Keratinocyte (primary cell): Measurements from ENCODE around the gene CDK15. TPM values are rescaled to one million over a fixed set of nuclear protein-coding genes. Genes with fewer than 3 reads are reported as not detected.

Source experiments
- DNase-seq: peaks from one replicate; pipeline ENCODE4 v3.0.0-alpha.2; 2011; ENCODE audit warnings: low read depth, missing footprints, low spot score
- FAIRE-seq: peaks from 2 replicates; lab custom pipeline; 2011; peaks lifted over from hg19 to GRCh38; lab: Jason Lieb, UNC
- H2AFZ ChIP-seq: 2 replicates; pipeline ENCODE4 v1.6.0; 2012; ENCODE audit warnings: low read length, control low read depth, inconsistent platforms; ENCODE audit not compliant: control insufficient read depth
- H3K27ac ChIP-seq: 2 replicates; pipeline ENCODE4 v1.5.1; 2011; ENCODE audit warnings: low read length; ENCODE audit not compliant: control insufficient read depth, insufficient read depth
- H3K27me3 ChIP-seq: 3 replicates; pipeline ENCODE4 v1.6.0; 2011; ENCODE audit warnings: low read length; ENCODE audit not compliant: control insufficient read depth, insufficient read depth; ENCODE audit errors: extremely low read depth
- H3K36me3 ChIP-seq, 2 experiments: 2 replicates in 1 of 2; 3 replicates in 1 of 2; pipeline ENCODE4 v1.5.1; 2011; ENCODE audit warnings: low read length in 2 of 2, mild to moderate bottlenecking in 1 of 2; ENCODE audit not compliant: control insufficient read depth in 2 of 2, insufficient read depth in 2 of 2; ENCODE audit errors: extremely low read depth in 1 of 2
- H3K4me1 ChIP-seq: 3 replicates; pipeline ENCODE4 v1.5.1; 2011; ENCODE audit warnings: low read length; ENCODE audit not compliant: control insufficient read depth, insufficient read depth; ENCODE audit errors: extremely low read depth
- H3K4me2 ChIP-seq: 3 replicates; pipeline ENCODE4 v1.6.0; 2011; ENCODE audit warnings: low read depth, low read length; ENCODE audit not compliant: control insufficient read depth, insufficient read depth; ENCODE audit errors: extremely low read depth
- H3K4me3 ChIP-seq, 3 experiments: fragments of 200-600 bp in 1 of 3; sonication (generic) in 1 of 3; 2 replicates in 2 of 3; 3 replicates in 1 of 3; pipeline ENCODE4 v1.5.1; 2011 to 2016; ENCODE audit warnings: low read length in 3 of 3, mild to moderate bottlenecking in 3 of 3, control low read depth in 2 of 3, inconsistent platforms in 1 of 3, low read depth in 1 of 3, mixed read lengths in 1 of 3, mixed run types in 1 of 3, moderate library complexity in 1 of 3; ENCODE audit not compliant: control insufficient read depth in 2 of 3, insufficient read depth in 2 of 3; ENCODE audit errors: extremely low read depth in 1 of 3
- H3K79me2 ChIP-seq: 2 replicates; pipeline ENCODE4 v1.6.0; 2012; ENCODE audit warnings: low read length; ENCODE audit not compliant: control insufficient read depth, insufficient read depth
- H3K9ac ChIP-seq: 3 replicates; pipeline ENCODE4 v1.6.0; 2011; ENCODE audit warnings: low read length; ENCODE audit not compliant: control insufficient read depth, insufficient read depth; ENCODE audit errors: extremely low read depth
- H3K9me1 ChIP-seq: 3 replicates; pipeline ENCODE4 v1.6.0; 2011; ENCODE audit warnings: low read length; ENCODE audit not compliant: control insufficient read depth, insufficient read depth; ENCODE audit errors: extremely low read depth
- H3K9me3 ChIP-seq: 2 replicates; pipeline ENCODE4 v1.5.1; 2012; ENCODE audit warnings: low read depth, low read length; ENCODE audit not compliant: control insufficient read depth
- H4K20me1 ChIP-seq: 3 replicates; pipeline ENCODE4 v1.6.0; 2011; ENCODE audit warnings: low read length; ENCODE audit not compliant: control insufficient read depth, insufficient read depth; ENCODE audit errors: extremely low read depth
- CTCF ChIP-seq, 3 experiments: IDR thresholded peaks in 1 of 3; conservative IDR thresholded peaks in 1 of 3; optimal IDR thresholded peaks in 1 of 3; 2 replicates in 2 of 3; 3 replicates in 1 of 3; pipeline versions ENCODE3 to v1.5.1; 2011; ENCODE audit warnings: low read length in 3 of 3, mild to moderate bottlenecking in 3 of 3, moderate library complexity in 2 of 3, control low read depth in 1 of 3, inconsistent platforms in 1 of 3; ENCODE audit not compliant: insufficient read depth in 2 of 3; ENCODE audit errors: extremely low read depth in 1 of 3
- EZH2 ChIP-seq: IDR thresholded peaks from one replicate; pipeline ENCODE4 v1.6.1; 2012; ENCODE audit warnings: inconsistent platforms, mild to moderate bottlenecking, low read length, moderate library complexity
- dilution Hi-C: fragments of 300-500 bp; cut with MboI; formaldehyde crosslinking; loops from one replicate; pipeline ENCODE4 v1.7.0; 2020; ENCODE audit warnings: low sequenced_read_pairs; ENCODE audit not compliant: extremely low pct_ligation_motif_present
- polyA minus RNA-seq, 3 experiments: library from RNA; depleted of rRNA, polyadenylated mRNA; stranded (reverse); fragments of >200 nt; gene quantifications; 1 replicate in 1 of 3; 2 replicates in 1 of 3; 3 replicates in 1 of 3; pipeline ENCODE4 v1.2.3, GENCODE V29; 2011
- polyA plus RNA-seq, 5 experiments: library from polyadenylated mRNA; depleted of rRNA in 3 of 5; stranded (reverse) in 3 of 5; stranded (forward) in 1 of 5; unstranded in 1 of 5; fragments of >200 nt; gene quantifications; 1 replicate in 1 of 5; 2 replicates in 3 of 5; 3 replicates in 1 of 5; pipeline versions ENCODE4 v1.2.1 to v1.2.3, GENCODE V29; 2011 to 2012; ENCODE audit warnings: missing spikeins in 2 of 5, low read depth in 1 of 5, low replicate concordance in 1 of 5

CDK15 gene
- polyA plus RNA-seq (0.35 to 1.4 TPM (median 0.96 TPM) in 3 replicates), polyA minus RNA-seq (0.48 to 0.86 TPM in 2 of 3 replicates, not detected in the other)
- polyA plus RNA-seq (2011; ENCODE audit: low read depth) = not detected
- polyA plus RNA-seq (2011; cell fraction: cytosol; rRNA removed) = 0.53 and 1.6 TPM in 2 replicates
- 1.2 and 1.4 TPM in 2 replicates for polyA plus RNA-seq (2011; cell fraction: nucleus; rRNA removed)
- 0.49 TPM in 1 of 2 replicates, not detected in the other for polyA plus RNA-seq (2012; ENCODE audit: low replicate concordance)
- not detected for polyA minus RNA-seq (2011; cell fraction: cytosol; rRNA and poly(A)+ RNA removed)
- polyA minus RNA-seq (2011; cell fraction: nucleus; rRNA and poly(A)+ RNA removed) = 0.84 and 1.8 TPM in 2 replicates

- no peak for FAIRE-seq
- Histone ChIP-seq H3K9ac (no peak within 1 kb of the TSS), H3K36me3 (no peaks in the 10 kb centered on the region), H3K27me3 (no peaks in the 10 kb centered on the region), H3K9me1 (no peaks in the 10 kb centered on the region), H3K9me3 (no peaks in the 10 kb centered on the region), H2AFZ (peak within 1 kb of the TSS; percentile 12), H3K4me2 (no peak within 1 kb of the TSS), H3K79me2 (no peaks in the 10 kb centered on the region), H3K4me1 (peaks cover 3% of the 10 kb centered on the region), H3K27ac (no peak within 1 kb of the TSS), H4K20me1 (no peaks in the 10 kb centered on the region), H3K4me3 (no peak within 1 kb of the TSS)
- DNase-seq = no peak
- TF ChIP-seq CTCF (optimal IDR thresholded peaks at IDR 0.05 in 1 of 3, IDR thresholded peaks at IDR 0.05 in 1 of 3, conservative IDR thresholded peaks at IDR 0.05 in 1 of 3; ENCODE audit: extremely low read depth in 1 of 3, insufficient read depth in 2 of 3, low read length in 3 of 3) = no peak
- no peak for TF ChIP-seq EZH2
- dilution Hi-C loops = no loop called here
Measured at GRCh38 chr2:201806442-201807170, at the start of gene CDK15. TSS of gene CDK15 (plus strand) at chr2:201806537. CDS start at chr2:201806665, 128 bp downstream.

GRCh38 chr2:201758234-201758633, 48.1 kb upstream of the CDK15 start:
- no peak for FAIRE-seq
- Histone ChIP-seq H3K4me3 (no peak overlapping the region), H2AFZ (no peak overlapping the region), H3K4me1 (no peaks in the 10 kb centered on the region), H3K9me3 (no peaks in the 10 kb centered on the region), H3K4me2 (no peak overlapping the region), H3K9me1 (no peaks in the 10 kb centered on the region), H3K27ac (no peak overlapping the region), H3K79me2 (no peaks in the 10 kb centered on the region), H3K36me3 (peaks cover 20 to 23% of the 10 kb centered on the region in 2 experiments), H3K9ac (no peak overlapping the region), H4K20me1 (no peaks in the 10 kb centered on the region), H3K27me3 (no peaks in the 10 kb centered on the region)
- TF ChIP-seq EZH2 (no peak), CTCF (optimal IDR thresholded peaks at IDR 0.05 in 1 of 3, IDR thresholded peaks at IDR 0.05 in 1 of 3, conservative IDR thresholded peaks at IDR 0.05 in 1 of 3; ENCODE audit: extremely low read depth in 1 of 3, insufficient read depth in 2 of 3, low read length in 3 of 3) (no peak)
- dilution Hi-C loops = no loop called here
- DNase-seq = no peak
